Tibial nerve (tissue), 4 donors: ENCODE data around the gene ZDHHC16.

ENCODE experiments used
- CTCF ChIP-seq, 5 experiments: fragments of 200-600 bp in 3 of 5; fragments of 450-650 bp in 2 of 5; sonication (generic) in 3 of 5; IDR thresholded peaks; one replicate each; pipeline ENCODE4 v1.5.1; 2016 to 2019; ENCODE audit warnings: antibody characterized with exemption in 5 of 5, mild to moderate bottlenecking in 3 of 5, moderate library complexity in 2 of 5
- EP300 ChIP-seq, 2 donors: sonication (generic); formaldehyde crosslinking; IDR thresholded peaks; one replicate each; pipeline ENCODE4 v1.6.1; 2017; ENCODE audit warnings: antibody characterized with exemption in 2 of 2, mild to moderate bottlenecking in 1 of 2

- TF ChIP-seq EP300 (IDR thresholded peaks at IDR 0.05) (no peak), CTCF (IDR thresholded peaks at IDR 0.05) (no peak)
Measured at GRCh38 chr10:97401455-97401919, 44.5 kb upstream of the ZDHHC16 start.
